Activated CD4-positive, alpha-beta T cell treated with anti-CD3 and anti-CD28 coated beads, Interleukin-2, Interleukin-6, amounts not matched to agents 100 ng/mL and 50 ng/mL, durations not matched to agents 16 hours and 8 hours (primary cell): ENCODE results near the gene KLHL20.
A peak's percentile ranks its signal among the peaks of the same experiment; 100 is the strongest.
"Not testable (repeated sequence)": the region's sequence is repeated elsewhere in the genome, so short reads cannot be mapped to it uniquely, and the experiment has no call there.

Source experiments
- DNase-seq: peaks from one replicate; pipeline ENCODE4 v3.0.0-alpha.2; 2020

Gene KLHL20, protein sequence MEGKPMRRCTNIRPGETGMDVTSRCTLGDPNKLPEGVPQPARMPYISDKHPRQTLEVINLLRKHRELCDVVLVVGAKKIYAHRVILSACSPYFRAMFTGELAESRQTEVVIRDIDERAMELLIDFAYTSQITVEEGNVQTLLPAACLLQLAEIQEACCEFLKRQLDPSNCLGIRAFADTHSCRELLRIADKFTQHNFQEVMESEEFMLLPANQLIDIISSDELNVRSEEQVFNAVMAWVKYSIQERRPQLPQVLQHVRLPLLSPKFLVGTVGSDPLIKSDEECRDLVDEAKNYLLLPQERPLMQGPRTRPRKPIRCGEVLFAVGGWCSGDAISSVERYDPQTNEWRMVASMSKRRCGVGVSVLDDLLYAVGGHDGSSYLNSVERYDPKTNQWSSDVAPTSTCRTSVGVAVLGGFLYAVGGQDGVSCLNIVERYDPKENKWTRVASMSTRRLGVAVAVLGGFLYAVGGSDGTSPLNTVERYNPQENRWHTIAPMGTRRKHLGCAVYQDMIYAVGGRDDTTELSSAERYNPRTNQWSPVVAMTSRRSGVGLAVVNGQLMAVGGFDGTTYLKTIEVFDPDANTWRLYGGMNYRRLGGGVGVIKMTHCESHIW

GRCh38 chr1:173714759-173715537 lies at the start of gene KLHL20:
TSS of gene KLHL20 (plus strand) at chr1:173714981. CDS start at chr1:173716044, 1,063 bp downstream.
- DNase-seq, result peak; percentile 93

- no peak for DNase-seq
Observed at GRCh38 chr1:173666646-173667045, 48.1 kb upstream of the KLHL20 start.

DNA sequence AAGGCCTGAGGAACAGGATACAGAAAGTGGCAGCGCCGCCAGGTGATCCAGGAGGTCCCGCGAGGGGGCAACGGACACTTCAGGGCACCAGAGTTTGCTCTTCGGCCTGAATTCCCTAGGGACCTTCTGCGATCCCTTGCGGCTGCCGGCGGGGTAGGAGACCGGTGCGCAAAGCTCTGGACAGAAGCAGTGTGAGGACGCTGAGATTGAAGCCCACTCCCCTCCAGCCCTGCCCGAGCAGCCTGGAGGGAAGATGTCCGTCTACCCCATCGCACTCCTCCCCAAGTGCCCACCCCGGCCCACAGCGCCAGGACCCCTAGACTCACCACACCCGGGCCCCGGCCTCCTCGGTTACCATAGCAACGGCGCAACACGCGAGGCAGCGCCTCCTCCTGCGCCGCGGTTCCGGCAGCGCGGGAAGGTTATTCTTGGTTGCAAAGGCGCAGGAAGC lies 45.3 kb upstream of the KLHL20 start, which contains the start of gene ANKRD45:
ANKRD45 (minus strand) TSS at position 361 of the 451 bp plus-strand sequence. CDS start 10,433 bp downstream, outside the sequence.
- DNase-seq, result peak; percentile 27

DNA sequence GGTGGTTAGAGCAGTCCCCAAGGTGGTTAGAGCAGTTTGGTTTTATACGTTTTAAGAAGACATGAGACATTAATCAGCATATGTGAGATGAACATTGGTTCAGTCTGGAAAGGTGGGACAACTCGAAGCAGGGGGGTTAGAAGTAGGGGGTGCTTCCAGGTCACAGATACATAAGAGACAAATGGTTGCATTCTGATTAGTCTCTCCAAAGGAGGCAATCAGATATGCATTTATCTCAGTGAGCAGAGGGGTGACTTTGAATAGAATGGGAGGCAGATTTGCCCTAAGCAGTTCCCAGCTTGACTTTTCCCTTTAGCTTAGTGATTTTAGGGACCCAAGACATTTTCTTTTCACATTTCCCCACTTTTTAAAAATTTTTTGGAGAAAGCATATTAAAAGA lies 40.3 kb upstream of the KLHL20 start:
- DNase-seq, result not testable (repeated sequence)

GRCh38 chr1:173680152-173680551 lies 34.6 kb upstream of the KLHL20 start:
- DNase-seq, result not testable (repeated sequence)

GRCh38 chr1:173682184-173682583 lies 32.6 kb upstream of the KLHL20 start:
- no peak for DNase-seq

DNA sequence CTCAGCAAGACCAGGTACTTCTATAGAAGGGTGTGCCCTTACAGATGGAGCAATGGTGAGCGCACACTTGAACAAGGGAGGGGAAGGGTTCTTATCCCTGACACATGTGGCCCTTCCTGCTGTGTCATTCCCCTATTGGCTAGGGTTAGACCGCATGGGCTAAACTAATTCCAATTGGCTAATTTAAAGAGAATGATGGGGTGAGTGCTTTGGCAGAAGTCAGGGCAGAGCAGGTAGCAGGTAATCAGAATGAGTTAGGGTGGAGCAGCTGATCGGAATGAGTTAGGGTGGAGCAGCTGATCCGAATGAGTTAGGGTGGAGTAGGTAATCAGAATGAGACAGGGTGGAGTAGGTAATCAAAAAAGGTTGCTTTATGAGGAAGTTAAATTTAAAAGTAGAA lies 30.9 kb upstream of the KLHL20 start:
- DNase-seq, result not testable (repeated sequence)

- not testable (repeated sequence) for DNase-seq
Observed at GRCh38 chr1:173685121-173685520, 29.7 kb upstream of the KLHL20 start.

GRCh38 chr1:173688300-173688699 lies 26.5 kb upstream of the KLHL20 start:
- no peak for DNase-seq

GRCh38 chr1:173693238-173693637 lies 21.5 kb upstream of the KLHL20 start:
- DNase-seq, result no peak

GRCh38 chr1:173701299-173701698 lies 13.5 kb upstream of the KLHL20 start:
- not testable (repeated sequence) for DNase-seq

- DNase-seq, result no peak
Observed at GRCh38 chr1:173702736-173703135, 12.0 kb upstream of the KLHL20 start.

- DNase-seq, result no peak
Observed at GRCh38 chr1:173705117-173705516, 9.7 kb upstream of the KLHL20 start.

- DNase-seq, result no peak
Observed at GRCh38 chr1:173708787-173709186, 6.0 kb upstream of the KLHL20 start.

DNA sequence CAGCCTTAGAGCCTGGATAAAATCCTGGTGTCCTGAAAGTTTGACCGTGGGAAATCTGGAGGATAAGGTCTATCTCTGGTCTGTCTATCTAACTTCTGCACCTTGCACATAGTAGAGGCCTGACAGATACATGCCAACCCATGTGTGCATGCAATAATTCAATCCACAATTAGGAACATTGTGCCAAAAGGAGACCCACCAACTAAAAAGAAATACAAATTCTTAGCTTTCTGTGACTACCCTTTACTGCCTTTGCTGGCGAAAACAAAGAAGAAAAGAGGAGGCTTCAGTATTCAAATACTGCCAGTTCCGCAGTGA lies 381 bp upstream of the KLHL20 start:
- DNase-seq, result no peak

- no peak for DNase-seq
Observed at GRCh38 chr1:173715538-173715844, 710 bp downstream of the KLHL20 start.

DNA sequence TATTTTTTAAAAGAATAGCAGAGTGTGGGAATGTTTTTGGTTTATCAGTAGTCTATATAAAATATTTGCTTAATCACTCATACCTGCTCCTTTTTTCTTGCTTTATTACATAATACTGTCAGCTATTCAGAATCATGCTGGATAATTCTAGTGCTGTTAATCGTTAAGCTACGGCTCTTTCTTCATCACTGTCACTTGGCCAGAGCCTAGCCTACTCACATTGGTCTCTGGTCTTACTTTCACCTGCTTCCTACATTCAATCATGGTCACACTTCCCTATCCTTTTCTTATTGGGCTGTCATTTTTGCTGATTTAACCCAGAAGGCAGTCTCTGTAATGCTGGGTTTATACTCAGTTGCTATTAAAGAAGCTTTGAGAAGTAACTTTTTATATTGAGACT lies 2.5 kb downstream of the KLHL20 start:
- no peak for DNase-seq

GRCh38 chr1:173731331-173731730 lies 16.6 kb downstream of the KLHL20 start:
- not testable (repeated sequence) for DNase-seq

DNA sequence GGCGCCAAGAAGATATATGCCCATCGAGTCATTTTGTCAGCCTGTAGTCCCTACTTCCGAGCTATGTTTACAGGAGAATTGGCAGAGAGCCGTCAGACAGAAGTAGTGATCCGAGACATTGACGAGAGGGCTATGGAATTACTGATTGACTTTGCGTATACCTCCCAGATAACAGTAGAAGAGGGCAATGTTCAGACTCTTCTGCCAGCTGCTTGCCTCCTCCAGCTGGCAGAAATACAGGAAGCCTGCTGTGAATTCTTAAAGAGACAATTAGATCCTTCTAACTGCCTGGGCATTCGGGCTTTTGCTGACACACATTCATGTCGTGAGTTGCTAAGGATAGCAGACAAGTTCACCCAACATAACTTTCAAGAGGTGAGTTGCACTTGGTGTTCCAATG lies 19.1 kb downstream of the KLHL20 start:
- DNase-seq, result no peak

DNA sequence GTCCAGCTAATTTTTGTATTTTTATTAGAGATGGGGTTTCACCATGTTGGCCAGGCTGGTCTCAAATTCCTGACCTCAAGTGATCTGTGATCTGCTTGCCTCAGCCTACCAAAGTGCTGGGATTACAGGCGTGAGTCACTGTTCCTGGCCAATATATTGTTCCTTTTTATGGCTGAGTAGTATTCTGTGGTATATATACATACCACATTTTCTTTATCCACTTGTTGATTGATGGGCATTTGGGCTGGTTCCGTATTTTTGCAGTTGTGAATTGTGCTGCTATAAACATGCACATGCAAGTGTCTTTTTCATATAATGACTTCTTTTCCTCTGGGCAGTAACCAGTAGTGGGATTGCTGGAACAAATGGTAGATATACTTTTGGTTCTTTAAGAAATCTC lies 21.3 kb downstream of the KLHL20 start:
- not testable (repeated sequence) for DNase-seq

- DNase-seq, result no peak
Observed at GRCh38 chr1:173742203-173742886, 27.6 kb downstream of the KLHL20 start.

- DNase-seq, result no peak
Observed at GRCh38 chr1:173744651-173745050, 29.9 kb downstream of the KLHL20 start.

GRCh38 chr1:173749137-173749536 lies 34.4 kb downstream of the KLHL20 start:
- DNase-seq, result no peak
